ENCODE measurements around the gene MYLIP. TPM values are rescaled to one million over a fixed set of nuclear protein-coding genes. Genes with fewer than 3 reads are reported as not detected.

MYLIP gene
- polyA plus RNA-seq, 3 donors from 2014 or later, result 72.0 to 142 (median 99.0) TPM

- DNase-seq, result peak in 2 of 3 donors; percentile 26 to 31
- H3K4me1 Mint-ChIP-seq, result peaks cover 93 to 100% of the 10 kb centered on the region in 2 donors
- H3K36me3 Mint-ChIP-seq, result peaks cover 16 to 29% (median 24%) of the 10 kb centered on the region in 3 donors
- peak overlapping the region; percentile 71 to 81 (median 78) for H3K4me3 Mint-ChIP-seq
- H3K9me3 Mint-ChIP-seq, result no peaks in the 10 kb centered on the region
- H3K27me3 Mint-ChIP-seq (ENCODE audit: low read depth in 3 of 3), result peaks cover 3 to 15% (median 7%) of the 10 kb centered on the region in 3 donors
- peak overlapping the region; percentile 61 to 97 (median 81) for H3K27ac Mint-ChIP-seq
These were observed 8.0 kb downstream of the MYLIP start for GRCh38 chr6:16136621-16137450.

- peaks cover 89 to 100% of the 10 kb centered on the region in 2 donors for H3K4me1 Mint-ChIP-seq
- peak overlapping the region; percentile 61 to 97 (median 81) for H3K27ac Mint-ChIP-seq
- peaks cover 3 to 15% (median 10%) of the 10 kb centered on the region in 3 donors for H3K27me3 Mint-ChIP-seq (ENCODE audit: low read depth in 3 of 3)
- peak overlapping the region; percentile 71 to 81 (median 78) for H3K4me3 Mint-ChIP-seq
- H3K9me3 Mint-ChIP-seq, result no peaks in the 10 kb centered on the region
- no peak for DNase-seq
- peaks cover 21 to 34% (median 25%) of the 10 kb centered on the region in 3 donors for H3K36me3 Mint-ChIP-seq
These were observed 8.5 kb downstream of the MYLIP start for GRCh38 chr6:16137451-16137801.

GRCh38 chr6:16139556-16139955 is 10.7 kb downstream of the MYLIP start:
- Mint-ChIP-seq H3K4me1 (peaks cover 78 to 100% of the 10 kb centered on the region in 2 donors), H3K27me3 (ENCODE audit: low read depth in 3 of 3) (peaks cover 4 to 23% (median 10%) of the 10 kb centered on the region in 3 donors), H3K36me3 (peaks cover 33 to 43% (median 34%) of the 10 kb centered on the region in 3 donors), H3K27ac (peak overlapping the region in 3 of 6 donors; percentile 12 to 36 (median 14)), H3K9me3 (no peaks in the 10 kb centered on the region), H3K4me3 (peak overlapping the region in 2 of 5 donors; percentile 52 to 66)
- no peak for DNase-seq

- H3K4me1 Mint-ChIP-seq, result peaks cover 71 to 100% of the 10 kb centered on the region in 2 donors
- peaks cover 34 to 53% (median 37%) of the 10 kb centered on the region in 3 donors for H3K36me3 Mint-ChIP-seq
- H3K27me3 Mint-ChIP-seq (ENCODE audit: low read depth in 3 of 3), result peaks cover 4 to 23% (median 10%) of the 10 kb centered on the region in 3 donors
- no peaks in the 10 kb centered on the region for H3K9me3 Mint-ChIP-seq
- no peak for DNase-seq
- H3K4me3 Mint-ChIP-seq, result peak overlapping the region in 4 of 5 donors; percentile 21 to 39 (median 28)
- H3K27ac Mint-ChIP-seq, result peak overlapping the region; percentile 14 to 50 (median 22)
These were observed 11.7 kb downstream of the MYLIP start for GRCh38 chr6:16140607-16141006.

- Mint-ChIP-seq H3K4me1 (peaks cover 73 to 100% of the 10 kb centered on the region in 2 donors), H3K9me3 (no peaks in the 10 kb centered on the region), H3K36me3 (peaks cover 39 to 60% (median 45%) of the 10 kb centered on the region in 3 donors), H3K4me3 (peak overlapping the region in 2 of 5 donors; percentile 4 to 26), H3K27me3 (ENCODE audit: low read depth in 3 of 3) (peaks cover 4 to 21% (median 13%) of the 10 kb centered on the region in 3 donors), H3K27ac (peak overlapping the region in 3 of 6 donors; percentile 14 to 31 (median 19))
- no peak for DNase-seq
These were observed 12.6 kb downstream of the MYLIP start for GRCh38 chr6:16141514-16141913.

- no peaks in the 10 kb centered on the region for H3K9me3 Mint-ChIP-seq
- H3K36me3 Mint-ChIP-seq, result peaks cover 58 to 89% (median 67%) of the 10 kb centered on the region in 3 donors
- peaks cover 66 to 100% of the 10 kb centered on the region in 2 donors for H3K4me1 Mint-ChIP-seq
These were observed 16.2 kb downstream of the MYLIP start for GRCh38 chr6:16145038-16145437.

GRCh38 chr6:16146028-16146427 is 17.1 kb downstream of the MYLIP start:
- H3K9me3 Mint-ChIP-seq, result no peaks in the 10 kb centered on the region
- DNase-seq, result no peak
- peak overlapping the region in 1 of 5 donors; percentile 8 for H3K4me3 Mint-ChIP-seq
- peak overlapping the region in 3 of 6 donors; percentile 11 to 53 (median 18) for H3K27ac Mint-ChIP-seq
- H3K36me3 Mint-ChIP-seq, result peaks cover 58 to 88% (median 66%) of the 10 kb centered on the region in 3 donors
- peaks cover 61 to 98% of the 10 kb centered on the region in 2 donors for H3K4me1 Mint-ChIP-seq
- peaks cover 1 to 20% (median 16%) of the 10 kb centered on the region in 3 donors for H3K27me3 Mint-ChIP-seq (ENCODE audit: low read depth in 3 of 3)

More at GRCh38 chr6:16145038-16145437, 16.2 kb downstream of the MYLIP start:
- no peak for DNase-seq
- Mint-ChIP-seq H3K4me3 (no peak overlapping the region), H3K27ac (no peak overlapping the region), H3K27me3 (ENCODE audit: low read depth in 3 of 3) (peaks cover 1 to 27% (median 19%) of the 10 kb centered on the region in 3 donors)

GRCh38 chr6:16146527-16146955 is 17.7 kb downstream of the MYLIP start:
- no peak for DNase-seq
- peaks cover 57 to 87% (median 67%) of the 10 kb centered on the region in 3 donors for H3K36me3 Mint-ChIP-seq
- H3K4me1 Mint-ChIP-seq, result peaks cover 58 to 93% of the 10 kb centered on the region in 2 donors
- H3K27me3 Mint-ChIP-seq (ENCODE audit: low read depth in 3 of 3), result peaks cover 1 to 17% (median 15%) of the 10 kb centered on the region in 3 donors
- H3K4me3 Mint-ChIP-seq, result no peak overlapping the region
- H3K9me3 Mint-ChIP-seq, result no peaks in the 10 kb centered on the region
- H3K27ac Mint-ChIP-seq, result no peak overlapping the region

- H3K27me3 Mint-ChIP-seq (ENCODE audit: low read depth in 3 of 3), result peaks cover 1 to 9% (median 8%) of the 10 kb centered on the region in 3 donors
- H3K4me1 Mint-ChIP-seq, result peaks cover 48 to 73% of the 10 kb centered on the region in 2 donors
- H3K4me3 Mint-ChIP-seq, result no peak overlapping the region
- peaks cover 43 to 77% (median 56%) of the 10 kb centered on the region in 3 donors for H3K36me3 Mint-ChIP-seq
- no peaks in the 10 kb centered on the region for H3K9me3 Mint-ChIP-seq
- no peak for DNase-seq
- H3K27ac Mint-ChIP-seq, result peak overlapping the region in 3 of 6 donors; percentile 2 to 72 (median 13)
These were observed 19.6 kb downstream of the MYLIP start for GRCh38 chr6:16148498-16148897.

- peaks cover 39 to 73% (median 50%) of the 10 kb centered on the region in 3 donors for H3K36me3 Mint-ChIP-seq
- H3K4me3 Mint-ChIP-seq, result no peak overlapping the region
- no peak for DNase-seq
- H3K27ac Mint-ChIP-seq, result peak overlapping the region in 4 of 6 donors; percentile 11 to 31 (median 28)
- H3K9me3 Mint-ChIP-seq, result no peaks in the 10 kb centered on the region
- peaks cover 44 to 65% of the 10 kb centered on the region in 2 donors for H3K4me1 Mint-ChIP-seq
- peaks cover 0 to 9% (median 8%) of the 10 kb centered on the region in 3 donors for H3K27me3 Mint-ChIP-seq (ENCODE audit: low read depth in 3 of 3)
These were observed 20.4 kb downstream of the MYLIP start for GRCh38 chr6:16149305-16149704.

- DNase-seq, result no peak
- Mint-ChIP-seq H3K9me3 (no peaks in the 10 kb centered on the region), H3K36me3 (peaks cover 44 to 73% (median 46%) of the 10 kb centered on the region in 3 donors), H3K4me3 (no peak overlapping the region), H3K27ac (peak overlapping the region in 5 of 6 donors; percentile 3 to 57 (median 25)), H3K27me3 (ENCODE audit: low read depth in 3 of 3) (peaks cover 0 to 9% (median 8%) of the 10 kb centered on the region in 3 donors), H3K4me1 (peaks cover 44 to 59% of the 10 kb centered on the region in 2 donors)
These were observed 21.2 kb downstream of the MYLIP start for GRCh38 chr6:16150098-16150497.

GRCh38 chr6:16153211-16153820 is 24.4 kb downstream of the MYLIP start:
- Mint-ChIP-seq H3K9me3 (no peaks in the 10 kb centered on the region), H3K4me3 (no peak overlapping the region), H3K27ac (peak overlapping the region in 1 of 6 donors; percentile 61), H3K4me1 (peaks cover 27 to 44% of the 10 kb centered on the region in 2 donors), H3K36me3 (peaks cover 32 to 70% (median 50%) of the 10 kb centered on the region in 3 donors), H3K27me3 (ENCODE audit: low read depth in 3 of 3) (peaks cover 0 to 5% (median 3%) of the 10 kb centered on the region in 3 donors)
- no peak for DNase-seq

- H3K27me3 Mint-ChIP-seq (ENCODE audit: low read depth in 3 of 3), result no peaks in the 10 kb centered on the region
- no peaks in the 10 kb centered on the region for H3K9me3 Mint-ChIP-seq
- no peak overlapping the region for H3K4me3 Mint-ChIP-seq
- H3K4me1 Mint-ChIP-seq, result peaks cover 13 to 28% of the 10 kb centered on the region in 2 donors
- peak overlapping the region in 3 of 6 donors; percentile 5 to 74 (median 57) for H3K27ac Mint-ChIP-seq
- DNase-seq, result no peak
- H3K36me3 Mint-ChIP-seq, result peaks cover 20 to 58% (median 49%) of the 10 kb centered on the region in 3 donors
These were observed 26.0 kb downstream of the MYLIP start for GRCh38 chr6:16154904-16155303.
